Nucleus accumbens (tissue), 56 donors: ENCODE measurements around the gene MORF4L2.
A peak's percentile ranks its signal among the peaks of the same experiment; 100 is the strongest.
"Not testable (repeated sequence)": the region's sequence is repeated elsewhere in the genome, so short reads cannot be mapped to it uniquely, and the experiment has no call there.

ENCODE experiments used
- DNase-seq, 56 donors: peaks; one replicate each; lab custom pipeline; 2025; lab: John Stamatoyannopoulos, UW

The MORF4L2 gene

GRCh38 chrX:103681443-103681842, 5.1 kb downstream of the MORF4L2 start:
- no peak for DNase-seq

- no peak for DNase-seq
Measured at GRCh38 chrX:103678199-103678993, 8.1 kb downstream of the MORF4L2 start.

GRCh38 chrX:103674531-103675454, 11.7 kb downstream of the MORF4L2 start:
- DNase-seq = no peak

DNA sequence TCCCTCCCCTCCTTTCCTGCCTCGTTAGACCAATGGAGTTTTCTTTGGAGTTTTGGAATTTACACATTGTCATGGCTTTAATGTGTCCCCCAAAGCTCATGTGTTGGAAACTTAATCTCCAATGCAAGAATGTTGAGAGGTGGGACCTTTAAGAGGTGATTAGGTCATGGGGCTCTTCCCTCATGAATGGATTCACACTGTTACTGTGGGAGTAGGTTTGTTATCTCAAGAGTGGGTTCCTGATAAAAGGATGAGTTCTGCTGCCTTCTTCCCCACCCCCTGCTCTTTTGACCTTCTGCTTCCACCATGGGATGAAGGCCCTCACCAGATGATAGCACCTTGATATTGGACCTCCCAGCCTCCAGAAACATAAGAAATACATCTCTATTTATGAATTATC, 16.8 kb downstream of the MORF4L2 start:
- no peak for DNase-seq

GRCh38 chrX:103666202-103667107, 20.0 kb downstream of the MORF4L2 start:
- DNase-seq = no peak

GRCh38 chrX:103663981-103664762, 22.3 kb downstream of the MORF4L2 start:
- peak in 2 of 56 donors; percentile 1 to 7 for DNase-seq

DNA sequence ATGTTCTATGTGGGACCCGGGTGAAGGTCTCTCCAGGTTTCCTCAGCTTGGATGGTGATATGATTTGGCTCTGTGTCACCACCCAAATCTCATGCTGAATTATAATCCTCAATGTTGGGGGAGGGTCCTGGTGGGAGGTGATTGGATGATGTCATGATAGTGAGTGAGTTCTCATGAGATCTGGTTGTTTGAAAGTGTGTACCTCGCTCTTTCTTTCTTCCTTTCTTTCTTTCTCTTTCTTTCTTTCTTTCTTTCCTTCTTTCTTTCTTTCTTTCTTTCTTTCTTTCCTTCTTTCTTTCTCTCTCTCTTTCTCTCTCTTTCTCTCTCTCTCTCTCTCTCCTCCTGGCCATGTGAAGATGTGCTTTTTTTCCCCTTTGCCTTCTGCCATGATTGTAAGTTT, 27.0 kb downstream of the MORF4L2 start:
- not testable (repeated sequence) for DNase-seq

DNA sequence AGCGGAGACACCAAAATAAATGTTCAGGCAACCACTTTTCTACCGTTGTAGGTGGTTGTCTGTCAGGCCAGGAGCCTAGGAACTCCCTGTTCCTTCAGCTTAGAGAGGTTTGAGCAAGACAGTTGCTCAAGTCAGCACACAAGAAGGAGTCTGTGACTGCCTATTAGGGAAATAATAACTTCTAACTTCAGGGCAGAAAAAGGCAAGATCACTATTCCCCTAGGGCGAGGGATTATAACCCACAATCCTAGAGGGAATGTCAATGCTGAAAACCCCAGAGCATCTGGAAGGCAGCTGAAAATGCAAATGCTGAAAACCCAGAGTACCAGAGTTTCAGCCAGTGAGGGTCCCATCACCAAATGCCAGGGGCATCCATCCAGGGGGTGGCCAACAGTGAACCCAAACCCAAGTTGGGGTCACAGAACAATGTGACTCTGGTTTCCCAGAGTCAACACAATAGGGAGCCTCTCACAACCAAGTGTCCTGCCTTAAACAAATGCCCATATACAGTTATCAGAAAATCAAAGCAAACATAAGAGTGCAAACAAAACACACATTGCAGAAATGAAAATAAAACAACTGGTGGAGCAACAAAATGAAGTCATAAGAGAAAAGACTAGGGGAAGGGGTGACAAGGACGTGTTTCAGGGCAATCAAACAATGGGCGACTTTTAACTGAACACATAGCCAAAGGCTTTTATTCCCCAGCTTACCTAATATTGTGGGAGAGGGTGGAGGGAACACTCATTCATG, 27.6 kb downstream of the MORF4L2 start:
- DNase-seq = no peak

DNA sequence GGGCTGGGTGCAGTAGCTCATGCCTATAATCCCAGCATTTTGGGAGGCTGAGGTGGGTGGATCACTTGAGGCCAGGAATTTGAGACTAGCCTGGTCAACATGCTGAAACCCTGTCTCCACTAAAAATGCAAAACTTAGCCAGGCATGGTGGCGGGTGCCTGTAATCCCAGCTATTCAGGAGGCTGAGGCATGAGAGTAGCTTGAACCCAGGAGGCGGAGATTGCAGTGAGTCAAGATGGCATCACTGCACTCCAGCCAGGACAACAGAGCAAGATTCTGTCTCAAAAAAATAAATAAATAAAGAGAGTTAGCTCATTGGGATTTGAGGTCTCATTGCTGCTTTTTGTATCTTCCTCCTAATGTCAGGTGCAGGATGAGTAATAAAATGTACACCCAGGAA, 29.4 kb downstream of the MORF4L2 start:
- DNase-seq = not testable (repeated sequence)

GRCh38 chrX:103656617-103657016, 29.9 kb downstream of the MORF4L2 start:
- no peak for DNase-seq

- not testable (repeated sequence) for DNase-seq
Measured at GRCh38 chrX:103655230-103656000, 31.1 kb downstream of the MORF4L2 start.

- DNase-seq = no peak
Measured at GRCh38 chrX:103651151-103651773, 35.2 kb downstream of the MORF4L2 start.

DNA sequence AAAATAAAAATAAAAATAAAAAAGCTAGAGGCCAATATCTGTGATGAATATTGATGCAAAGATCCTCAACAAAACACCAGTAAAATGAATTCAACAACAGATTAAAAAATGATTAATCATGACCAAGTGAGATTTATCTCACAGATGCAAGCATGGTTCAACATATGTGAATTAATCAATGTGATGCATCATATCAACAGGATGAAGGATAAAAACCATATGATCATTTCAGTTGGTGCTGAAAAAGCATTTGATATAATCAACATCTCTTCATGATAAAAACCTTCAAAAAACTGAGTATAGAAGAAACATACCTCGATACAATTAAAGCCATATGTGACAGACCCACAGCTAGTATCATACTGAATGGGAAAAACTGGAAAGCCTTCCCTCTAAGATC, 38.9 kb downstream of the MORF4L2 start:
- DNase-seq = no peak

- no peak for DNase-seq
Measured at GRCh38 chrX:103644125-103644524, 42.4 kb downstream of the MORF4L2 start.

GRCh38 chrX:103640401-103641155, 45.9 kb downstream of the MORF4L2 start:
- no peak for DNase-seq

GRCh38 chrX:103638479-103639346, 47.8 kb downstream of the MORF4L2 start:
- peak in 6 of 56 donors; percentile 0 to 25 (median 0) for DNase-seq
